Liver (tissue), 9 donors: ENCODE data around the gene ACOXL. TPM values are rescaled to one million over a fixed set of nuclear protein-coding genes. Genes with fewer than 3 reads are reported as not detected.

Source experiments
- DNase-seq: peaks from one replicate; pipeline ENCODE4 v3.0.0-alpha.2; 2017; ENCODE audit warnings: low spot score
- H3K27ac ChIP-seq, 2 donors: one replicate each; pipeline ENCODE4 v1.7.0; 2013; ENCODE audit warnings: inconsistent platforms in 2 of 2, low read length in 2 of 2, control low read depth in 1 of 2, low read depth in 1 of 2, mild to moderate bottlenecking in 1 of 2
- H3K27me3 ChIP-seq, 4 donors: one replicate each; pipeline versions ENCODE4 v1.6.1 to v1.7.0; 2013; ENCODE audit warnings: low read length in 3 of 4, inconsistent platforms in 1 of 4, mild to moderate bottlenecking in 1 of 4, moderate library complexity in 1 of 4; ENCODE audit not compliant: control insufficient read depth in 4 of 4, insufficient read depth in 4 of 4
- H3K36me3 ChIP-seq, 4 donors: one replicate each; pipeline versions ENCODE4 v1.6.1 to v1.7.0; 2013; ENCODE audit warnings: low read length in 3 of 4, mild to moderate bottlenecking in 3 of 4, low read depth in 1 of 4, moderate library complexity in 1 of 4; ENCODE audit not compliant: control insufficient read depth in 4 of 4, insufficient read depth in 3 of 4
- H3K4me1 ChIP-seq, 4 donors: one replicate each; pipeline versions ENCODE4 v1.6.1 to v1.7.0; 2013; ENCODE audit warnings: low read length in 3 of 4, mild to moderate bottlenecking in 3 of 4, moderate library complexity in 1 of 4; ENCODE audit not compliant: control insufficient read depth in 4 of 4, insufficient read depth in 4 of 4
- H3K4me3 ChIP-seq, 3 donors: one replicate each; pipeline versions ENCODE4 v1.6.1 to v1.7.0; 2013; ENCODE audit warnings: low read length in 3 of 3, control low read depth in 1 of 3, low read depth in 1 of 3, mild to moderate bottlenecking in 1 of 3
- H3K9ac ChIP-seq, 2 donors: one replicate each; pipeline ENCODE4 v1.7.0; 2013; ENCODE audit warnings: low read length in 2 of 2, mild to moderate bottlenecking in 2 of 2, moderate library complexity in 2 of 2, control low read depth in 1 of 2, low read depth in 1 of 2
- H3K9me3 ChIP-seq, 4 donors: one replicate each; pipeline versions ENCODE4 v1.6.1 to v1.7.0; 2013; ENCODE audit warnings: low read length in 3 of 4; ENCODE audit not compliant: control insufficient read depth in 4 of 4
- EGR1 ChIP-seq, 2 donors: IDR thresholded peaks; 2 replicates each; pipeline ENCODE4 v1.6.1; 2016 to 2018; ENCODE audit warnings: antibody characterized with exemption in 2 of 2, low read depth in 2 of 2
- FOXA1 ChIP-seq: IDR thresholded peaks from 2 replicates; pipeline ENCODE4 v1.6.1; 2016; ENCODE audit warnings: antibody characterized with exemption
- FOXA2 ChIP-seq: IDR thresholded peaks from 2 replicates; pipeline ENCODE4 v1.6.1; 2016; ENCODE audit warnings: antibody characterized with exemption
- GABPA ChIP-seq, 2 donors: IDR thresholded peaks in 1 of 2; conservative IDR thresholded peaks in 1 of 2; 2 replicates each; pipeline ENCODE4 v1.6.1; 2016; ENCODE audit warnings: antibody characterized with exemption in 2 of 2, mild to moderate bottlenecking in 1 of 2, moderate library complexity in 1 of 2
- HNF4A ChIP-seq, 2 donors: conservative IDR thresholded peaks; 2 replicates each; pipeline ENCODE4 v1.6.1; 2016; ENCODE audit warnings: antibody characterized with exemption in 2 of 2, mild to moderate bottlenecking in 2 of 2
- HNF4G ChIP-seq: IDR thresholded peaks from 2 replicates; pipeline ENCODE4 v1.6.1; 2016; ENCODE audit warnings: antibody characterized with exemption
- JUND ChIP-seq, 2 donors: IDR thresholded peaks; 2 replicates each; pipeline ENCODE4 v1.6.1; 2016; ENCODE audit warnings: antibody characterized with exemption in 2 of 2
- NR2F2 ChIP-seq: IDR thresholded peaks from 2 replicates; pipeline ENCODE4 v1.6.1; 2016; ENCODE audit warnings: antibody characterized with exemption
- RAD21 ChIP-seq, 2 donors: IDR thresholded peaks; 2 replicates each; pipeline ENCODE4 v1.6.1; 2016; ENCODE audit warnings: antibody characterized with exemption in 2 of 2, mild to moderate bottlenecking in 2 of 2
- RXRA ChIP-seq, 2 donors: IDR thresholded peaks; 2 replicates each; pipeline ENCODE4 v1.6.1; 2017 to 2018; ENCODE audit warnings: antibody characterized with exemption in 2 of 2, mild to moderate bottlenecking in 1 of 2
- SP1 ChIP-seq: IDR thresholded peaks from 2 replicates; pipeline ENCODE4 v1.6.1; 2018; ENCODE audit warnings: antibody characterized with exemption, mild to moderate bottlenecking
- TAF1 ChIP-seq: conservative IDR thresholded peaks from 2 replicates; pipeline ENCODE4 v1.6.1; 2016; ENCODE audit warnings: antibody characterized with exemption, mild to moderate bottlenecking
- YY1 ChIP-seq: IDR thresholded peaks from 2 replicates; pipeline ENCODE4 v1.6.1; 2016; ENCODE audit warnings: antibody characterized with exemption, mild to moderate bottlenecking
- WGBS: extraction: QIAGEN DNeasy Blood & Tissue Kit; methylation state at CpG from one replicate; pipeline ENCODE4 v1.1.7; 2013; 5-methylcytosine and 5-hydroxymethylcytosine counted together
- polyA plus RNA-seq, 2 donors: library from polyadenylated mRNA; stranded (reverse) in 1 of 2; unstranded in 1 of 2; fragments of 200-250 nt in 1 of 2; fragments of >200 nt in 1 of 2; fragmentation: Nextera tagmentation in 1 of 2; extraction: Ambion mirVana in 1 of 2; gene quantifications; one replicate each; pipeline versions ENCODE4 v1.2.1 to v1.2.3, GENCODE V29; 2013 to 2015
- total RNA-seq, 2 donors: library from RNA; depleted of rRNA; stranded (reverse); fragments of >200 nt; gene quantifications; one replicate each; pipeline ENCODE4 v1.2.3, GENCODE V29; 2014
- TF ChIP-seq, protein P1 (sequence below): IDR thresholded peaks from 2 replicates; pipeline ENCODE4 v1.6.1; 2016; ENCODE audit warnings: antibody characterized with exemption
- TF ChIP-seq, protein P2 (sequence below): IDR thresholded peaks from 2 replicates; pipeline ENCODE4 v1.6.1; 2016; ENCODE audit warnings: antibody characterized with exemption
- TF ChIP-seq, protein P3 (sequence below): fragments of 150-350 bp; IDR thresholded peaks from 2 replicates; pipeline ENCODE4 v1.5.1; 2017; ENCODE audit warnings: improper control_type of control experiment, low read depth, low read length; ENCODE audit not compliant: missing input control
- TF ChIP-seq, protein P4 (sequence below): IDR thresholded peaks from 2 replicates; pipeline ENCODE4 v1.6.1; 2016; ENCODE audit warnings: antibody characterized with exemption
- TF ChIP-seq, protein P5 (sequence below): IDR thresholded peaks from 2 replicates; pipeline ENCODE4 v1.6.1; 2016; ENCODE audit warnings: antibody characterized with exemption, mild to moderate bottlenecking
- donor health status: healthy.
- donor health status: healthy.
- donor health status: healthy.
- donor health status: healthy.
- donor health status: healthy.

Gene ACOXL
- total and polyA plus RNA-seq, 4 donors = 0.07 TPM; not detected in 3

DNA sequence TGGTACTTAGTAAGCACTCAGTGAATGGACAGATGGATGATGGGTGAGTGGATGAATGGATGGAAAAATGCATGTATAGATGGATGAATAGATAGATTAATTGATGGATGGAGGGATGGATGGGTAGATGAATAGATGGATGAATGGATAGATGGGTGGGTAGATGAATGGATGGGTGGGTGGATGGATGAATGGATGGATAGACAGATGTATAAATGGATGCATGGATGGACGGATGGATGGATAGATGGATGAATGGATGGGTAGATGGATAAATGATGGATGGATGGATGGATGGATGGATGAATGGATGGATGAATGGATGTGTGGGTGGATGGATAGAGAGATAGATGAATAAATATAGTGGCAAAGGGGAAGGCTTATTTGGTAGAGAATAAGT, 83.6 kb downstream of the ACOXL start (continued):
- TF ChIP-seq, protein P1, sequence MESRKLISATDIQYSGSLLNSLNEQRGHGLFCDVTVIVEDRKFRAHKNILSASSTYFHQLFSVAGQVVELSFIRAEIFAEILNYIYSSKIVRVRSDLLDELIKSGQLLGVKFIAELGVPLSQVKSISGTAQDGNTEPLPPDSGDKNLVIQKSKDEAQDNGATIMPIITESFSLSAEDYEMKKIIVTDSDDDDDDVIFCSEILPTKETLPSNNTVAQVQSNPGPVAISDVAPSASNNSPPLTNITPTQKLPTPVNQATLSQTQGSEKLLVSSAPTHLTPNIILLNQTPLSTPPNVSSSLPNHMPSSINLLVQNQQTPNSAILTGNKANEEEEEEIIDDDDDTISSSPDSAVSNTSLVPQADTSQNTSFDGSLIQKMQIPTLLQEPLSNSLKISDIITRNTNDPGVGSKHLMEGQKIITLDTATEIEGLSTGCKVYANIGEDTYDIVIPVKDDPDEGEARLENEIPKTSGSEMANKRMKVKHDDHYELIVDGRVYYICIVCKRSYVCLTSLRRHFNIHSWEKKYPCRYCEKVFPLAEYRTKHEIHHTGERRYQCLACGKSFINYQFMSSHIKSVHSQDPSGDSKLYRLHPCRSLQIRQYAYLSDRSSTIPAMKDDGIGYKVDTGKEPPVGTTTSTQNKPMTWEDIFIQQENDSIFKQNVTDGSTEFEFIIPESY = no peak

DNA sequence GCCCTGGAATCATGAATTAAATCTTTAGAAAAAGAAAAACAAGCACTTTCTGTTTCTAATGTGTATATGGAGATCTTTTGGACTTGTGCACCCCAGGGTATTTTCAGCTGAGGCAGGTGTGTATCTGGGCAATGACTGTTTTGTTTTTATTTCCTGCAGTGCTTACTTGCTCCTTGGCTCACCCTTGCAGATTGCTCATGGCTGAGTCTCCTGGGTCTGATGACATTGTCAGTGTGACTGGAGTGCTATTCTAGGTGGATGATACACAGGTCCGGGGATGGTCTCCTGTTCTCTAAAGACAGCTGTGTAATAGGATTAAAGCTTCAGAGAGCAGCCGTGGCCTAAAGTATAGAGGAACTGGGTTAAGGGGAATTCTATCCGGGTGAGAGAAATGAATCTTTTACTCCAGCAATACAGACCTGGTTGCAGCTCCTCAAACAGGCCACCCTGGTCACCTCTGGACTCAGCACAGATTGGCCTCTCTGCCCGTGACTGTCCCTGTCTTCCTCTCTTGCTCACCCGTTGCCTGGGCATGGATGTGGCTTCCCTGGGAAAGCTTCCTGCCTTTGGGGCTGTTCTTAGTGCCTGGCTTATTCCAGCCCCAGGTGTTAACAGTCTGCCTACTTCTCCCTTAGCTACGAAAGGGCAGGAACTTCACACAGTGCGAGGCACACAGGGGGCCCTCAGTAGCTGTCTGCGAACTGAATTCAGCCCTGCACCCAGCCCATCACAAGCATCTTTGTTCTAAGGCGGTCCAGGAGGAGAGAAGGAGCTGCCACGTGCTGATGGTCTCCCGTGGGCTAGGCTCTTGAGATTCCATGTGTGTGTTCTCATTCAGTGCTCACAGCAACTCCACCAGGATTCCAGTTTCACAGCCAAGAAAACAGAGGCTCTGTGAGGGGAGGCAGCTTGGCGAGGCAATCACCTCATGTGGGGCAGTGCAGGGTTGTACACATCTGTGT, 84.3 kb downstream of the ACOXL start:
- Histone ChIP-seq H3K4me3 (no peak overlapping the region), H3K27ac (no peak overlapping the region), H3K36me3 (no peaks in the 10 kb centered on the region), H3K9ac (no peak overlapping the region), H3K9me3 (no peaks in the 10 kb centered on the region), H3K27me3 (no peaks in the 10 kb centered on the region), H3K4me1 (no peaks in the 10 kb centered on the region)
- TF ChIP-seq, protein P1 = no peak
- TF ChIP-seq FOXA1 = no peak
- TF ChIP-seq HNF4A (conservative IDR thresholded peaks at IDR 0.05) = no peak
- no peak for TF ChIP-seq EGR1 (IDR thresholded peaks at IDR 0.05; ENCODE audit: low read depth in 2 of 2)
- TF ChIP-seq, protein P2, sequence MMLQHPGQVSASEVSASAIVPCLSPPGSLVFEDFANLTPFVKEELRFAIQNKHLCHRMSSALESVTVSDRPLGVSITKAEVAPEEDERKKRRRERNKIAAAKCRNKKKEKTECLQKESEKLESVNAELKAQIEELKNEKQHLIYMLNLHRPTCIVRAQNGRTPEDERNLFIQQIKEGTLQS = no peak
- TF ChIP-seq SP1 = no peak
- TF ChIP-seq, protein P3, sequence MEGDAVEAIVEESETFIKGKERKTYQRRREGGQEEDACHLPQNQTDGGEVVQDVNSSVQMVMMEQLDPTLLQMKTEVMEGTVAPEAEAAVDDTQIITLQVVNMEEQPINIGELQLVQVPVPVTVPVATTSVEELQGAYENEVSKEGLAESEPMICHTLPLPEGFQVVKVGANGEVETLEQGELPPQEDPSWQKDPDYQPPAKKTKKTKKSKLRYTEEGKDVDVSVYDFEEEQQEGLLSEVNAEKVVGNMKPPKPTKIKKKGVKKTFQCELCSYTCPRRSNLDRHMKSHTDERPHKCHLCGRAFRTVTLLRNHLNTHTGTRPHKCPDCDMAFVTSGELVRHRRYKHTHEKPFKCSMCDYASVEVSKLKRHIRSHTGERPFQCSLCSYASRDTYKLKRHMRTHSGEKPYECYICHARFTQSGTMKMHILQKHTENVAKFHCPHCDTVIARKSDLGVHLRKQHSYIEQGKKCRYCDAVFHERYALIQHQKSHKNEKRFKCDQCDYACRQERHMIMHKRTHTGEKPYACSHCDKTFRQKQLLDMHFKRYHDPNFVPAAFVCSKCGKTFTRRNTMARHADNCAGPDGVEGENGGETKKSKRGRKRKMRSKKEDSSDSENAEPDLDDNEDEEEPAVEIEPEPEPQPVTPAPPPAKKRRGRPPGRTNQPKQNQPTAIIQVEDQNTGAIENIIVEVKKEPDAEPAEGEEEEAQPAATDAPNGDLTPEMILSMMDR = no peak
- no peak for TF ChIP-seq NR2F2
- no peak for TF ChIP-seq RXRA (IDR thresholded peaks at IDR 0.05)
- TF ChIP-seq JUND (IDR thresholded peaks at IDR 0.05) = no peak
- no peak for TF ChIP-seq RAD21 (IDR thresholded peaks at IDR 0.05)
- no peak for TF ChIP-seq HNF4G
- no peak for TF ChIP-seq TAF1
- TF ChIP-seq, protein P4, sequence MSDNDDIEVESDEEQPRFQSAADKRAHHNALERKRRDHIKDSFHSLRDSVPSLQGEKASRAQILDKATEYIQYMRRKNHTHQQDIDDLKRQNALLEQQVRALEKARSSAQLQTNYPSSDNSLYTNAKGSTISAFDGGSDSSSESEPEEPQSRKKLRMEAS = no peak
- TF ChIP-seq FOXA2 = no peak
- TF ChIP-seq, protein P5, sequence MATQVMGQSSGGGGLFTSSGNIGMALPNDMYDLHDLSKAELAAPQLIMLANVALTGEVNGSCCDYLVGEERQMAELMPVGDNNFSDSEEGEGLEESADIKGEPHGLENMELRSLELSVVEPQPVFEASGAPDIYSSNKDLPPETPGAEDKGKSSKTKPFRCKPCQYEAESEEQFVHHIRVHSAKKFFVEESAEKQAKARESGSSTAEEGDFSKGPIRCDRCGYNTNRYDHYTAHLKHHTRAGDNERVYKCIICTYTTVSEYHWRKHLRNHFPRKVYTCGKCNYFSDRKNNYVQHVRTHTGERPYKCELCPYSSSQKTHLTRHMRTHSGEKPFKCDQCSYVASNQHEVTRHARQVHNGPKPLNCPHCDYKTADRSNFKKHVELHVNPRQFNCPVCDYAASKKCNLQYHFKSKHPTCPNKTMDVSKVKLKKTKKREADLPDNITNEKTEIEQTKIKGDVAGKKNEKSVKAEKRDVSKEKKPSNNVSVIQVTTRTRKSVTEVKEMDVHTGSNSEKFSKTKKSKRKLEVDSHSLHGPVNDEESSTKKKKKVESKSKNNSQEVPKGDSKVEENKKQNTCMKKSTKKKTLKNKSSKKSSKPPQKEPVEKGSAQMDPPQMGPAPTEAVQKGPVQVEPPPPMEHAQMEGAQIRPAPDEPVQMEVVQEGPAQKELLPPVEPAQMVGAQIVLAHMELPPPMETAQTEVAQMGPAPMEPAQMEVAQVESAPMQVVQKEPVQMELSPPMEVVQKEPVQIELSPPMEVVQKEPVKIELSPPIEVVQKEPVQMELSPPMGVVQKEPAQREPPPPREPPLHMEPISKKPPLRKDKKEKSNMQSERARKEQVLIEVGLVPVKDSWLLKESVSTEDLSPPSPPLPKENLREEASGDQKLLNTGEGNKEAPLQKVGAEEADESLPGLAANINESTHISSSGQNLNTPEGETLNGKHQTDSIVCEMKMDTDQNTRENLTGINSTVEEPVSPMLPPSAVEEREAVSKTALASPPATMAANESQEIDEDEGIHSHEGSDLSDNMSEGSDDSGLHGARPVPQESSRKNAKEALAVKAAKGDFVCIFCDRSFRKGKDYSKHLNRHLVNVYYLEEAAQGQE = no peak
- TF ChIP-seq YY1 = no peak
- no peak for TF ChIP-seq GABPA (IDR thresholded peaks at IDR 0.05 in 1 of 2, conservative IDR thresholded peaks at IDR 0.05 in 1 of 2)
- no peak for DNase-seq
- WGBS = 83% methylated on average over 12 of the region's 12 CpGs
